Subcutaneous adipose tissue (tissue), 4 donors: Measurements from ENCODE around the gene PCDHA1. TPM values are rescaled to one million over a fixed set of nuclear protein-coding genes. Genes with fewer than 3 reads are reported as not detected.

Experiments used
- total RNA-seq, 4 donors: library from RNA; depleted of rRNA; stranded (reverse); fragments of >200 nt; gene quantifications; one replicate each; pipeline ENCODE4 v1.1.0, GENCODE V29; 2016
- TF ChIP-seq, protein P1 (sequence below): fragments of 450-650 bp; IDR thresholded peaks from one replicate; pipeline ENCODE4 v1.5.1; 2016; ENCODE audit warnings: low read depth, mild to moderate bottlenecking, control low read depth, antibody characterized with exemption, moderate library complexity

PCDHA1 gene
- total RNA-seq, 4 donors from 2014 or later, result not detected

GRCh38 chr5:140806834-140807775 is 21.2 kb downstream of the PCDHA1 start, which contains the start of gene PCDHA4:
Gene PCDHA4 (plus strand): TSS chr5:140807068.
- TF ChIP-seq, protein P1, sequence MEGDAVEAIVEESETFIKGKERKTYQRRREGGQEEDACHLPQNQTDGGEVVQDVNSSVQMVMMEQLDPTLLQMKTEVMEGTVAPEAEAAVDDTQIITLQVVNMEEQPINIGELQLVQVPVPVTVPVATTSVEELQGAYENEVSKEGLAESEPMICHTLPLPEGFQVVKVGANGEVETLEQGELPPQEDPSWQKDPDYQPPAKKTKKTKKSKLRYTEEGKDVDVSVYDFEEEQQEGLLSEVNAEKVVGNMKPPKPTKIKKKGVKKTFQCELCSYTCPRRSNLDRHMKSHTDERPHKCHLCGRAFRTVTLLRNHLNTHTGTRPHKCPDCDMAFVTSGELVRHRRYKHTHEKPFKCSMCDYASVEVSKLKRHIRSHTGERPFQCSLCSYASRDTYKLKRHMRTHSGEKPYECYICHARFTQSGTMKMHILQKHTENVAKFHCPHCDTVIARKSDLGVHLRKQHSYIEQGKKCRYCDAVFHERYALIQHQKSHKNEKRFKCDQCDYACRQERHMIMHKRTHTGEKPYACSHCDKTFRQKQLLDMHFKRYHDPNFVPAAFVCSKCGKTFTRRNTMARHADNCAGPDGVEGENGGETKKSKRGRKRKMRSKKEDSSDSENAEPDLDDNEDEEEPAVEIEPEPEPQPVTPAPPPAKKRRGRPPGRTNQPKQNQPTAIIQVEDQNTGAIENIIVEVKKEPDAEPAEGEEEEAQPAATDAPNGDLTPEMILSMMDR, result no peak

- TF ChIP-seq, protein P1, result no peak
Measured at GRCh38 chr5:140808889-140809291, 22.9 kb downstream of the PCDHA1 start.

GRCh38 chr5:140821375-140822280 is 35.7 kb downstream of the PCDHA1 start, which contains the start of gene PCDHA5:
Gene PCDHA5 (plus strand): TSS chr5:140821613.
- TF ChIP-seq, protein P1, result no peak

DNA sequence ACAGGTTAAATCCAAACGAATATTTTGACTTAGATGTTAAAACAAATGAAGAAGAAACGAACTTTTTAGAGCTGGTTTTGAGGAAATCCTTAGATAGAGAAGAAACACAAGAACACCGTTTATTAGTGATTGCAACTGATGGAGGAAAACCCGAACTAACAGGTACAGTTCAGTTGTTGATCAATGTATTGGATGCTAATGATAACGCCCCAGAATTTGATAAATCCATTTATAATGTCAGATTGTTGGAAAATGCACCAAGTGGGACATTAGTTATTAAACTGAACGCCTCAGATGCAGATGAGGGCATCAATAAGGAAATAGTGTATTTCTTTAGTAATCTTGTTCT is 36.3 kb downstream of the PCDHA1 start:
- TF ChIP-seq, protein P1, result no peak

DNA sequence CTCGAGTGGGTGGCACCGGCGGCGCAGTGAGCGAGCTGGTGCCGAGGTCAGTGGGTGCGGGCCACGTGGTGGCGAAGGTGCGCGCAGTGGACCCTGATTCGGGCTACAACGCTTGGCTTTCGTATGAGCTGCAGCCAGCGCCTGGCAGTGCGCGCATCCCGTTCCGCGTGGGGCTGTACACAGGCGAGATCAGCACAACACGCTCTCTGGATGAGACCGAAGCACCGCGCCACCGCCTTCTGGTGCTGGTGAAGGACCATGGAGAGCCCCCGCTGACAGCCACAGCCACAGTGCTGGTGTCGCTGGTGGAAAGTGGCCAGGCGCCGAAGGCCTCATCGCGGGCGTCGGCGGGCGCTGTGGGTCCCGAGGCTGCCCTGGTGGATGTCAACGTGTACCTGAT is 37.5 kb downstream of the PCDHA1 start:
- TF ChIP-seq, protein P1, result no peak

- TF ChIP-seq, protein P1, result no peak
Measured at GRCh38 chr5:140827704-140828361, 41.9 kb downstream of the PCDHA1 start, which contains the start of gene PCDHA6. Gene PCDHA6 (plus strand): TSS chr5:140827960. CDS start chr5:140828092, 132 bp downstream.
